NCI-H2171 treated with DMSO at 0.1 percent for 48 hours (cell line): Measurements from ENCODE around the gene FRMD3.
"Not testable (repeated sequence)": the region's sequence is repeated elsewhere in the genome, so short reads cannot be mapped to it uniquely, and the experiment has no call there.

Source experiments
- DNase-seq: peaks from one replicate; lab custom pipeline; 2025; lab: John Stamatoyannopoulos, UW

The FRMD3 gene

DNA sequence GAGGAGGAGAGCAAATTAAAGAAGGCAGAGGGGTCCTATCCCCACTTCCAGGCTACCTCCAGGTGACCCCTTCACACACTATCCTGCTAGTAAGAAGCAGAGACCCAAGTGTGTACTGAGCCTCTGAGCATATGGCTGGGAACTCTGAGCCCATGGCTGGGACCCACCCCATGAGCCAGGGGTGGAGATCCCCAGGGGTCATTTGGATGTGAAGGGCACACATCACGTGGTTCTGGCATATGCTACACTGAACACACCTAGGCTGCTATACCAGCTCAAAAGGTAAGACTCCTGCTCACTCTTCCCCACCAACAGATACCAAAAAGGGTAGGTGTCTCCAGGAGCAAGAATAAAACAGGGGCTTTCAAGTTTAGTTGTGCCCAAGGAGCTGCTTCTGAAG is 149.9 kb downstream of the FRMD3 start:
- peak; percentile 66 for DNase-seq

DNA sequence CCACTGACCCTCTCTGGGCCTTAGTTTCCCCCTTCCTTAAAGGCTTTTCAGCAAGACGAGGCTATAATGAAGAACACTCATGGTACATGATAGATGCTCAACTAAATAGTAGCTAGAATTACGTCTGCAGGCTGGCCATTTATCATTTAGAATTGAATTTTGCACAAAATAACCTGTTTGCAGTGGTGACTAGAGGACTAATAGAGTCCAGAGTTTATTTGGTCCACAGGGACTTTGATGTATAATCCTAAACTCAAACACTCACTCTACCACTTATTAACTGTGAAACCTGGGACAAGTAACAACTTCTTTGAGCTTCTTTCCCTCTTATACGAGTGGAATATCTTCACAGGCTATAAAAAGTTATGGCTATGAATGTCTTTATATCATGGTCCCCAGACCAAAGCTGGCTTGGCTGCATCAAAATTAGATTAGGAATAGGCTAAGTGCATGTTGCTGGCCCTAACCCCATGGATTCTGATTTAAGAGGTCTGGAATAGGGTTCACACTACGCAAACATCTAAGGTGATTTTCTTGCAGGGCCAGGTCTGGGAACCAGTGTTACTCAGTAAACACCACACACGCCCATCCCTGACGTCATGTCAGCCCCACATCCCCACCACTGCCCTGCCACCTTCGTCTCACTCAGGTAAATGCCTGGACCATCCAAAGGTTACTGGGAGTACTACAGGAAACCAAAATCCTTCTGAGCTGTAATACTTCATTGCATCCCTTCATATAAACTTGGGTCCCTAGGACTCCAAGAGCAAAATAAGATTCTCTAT is 150.6 kb downstream of the FRMD3 start:
- no peak for DNase-seq

DNA sequence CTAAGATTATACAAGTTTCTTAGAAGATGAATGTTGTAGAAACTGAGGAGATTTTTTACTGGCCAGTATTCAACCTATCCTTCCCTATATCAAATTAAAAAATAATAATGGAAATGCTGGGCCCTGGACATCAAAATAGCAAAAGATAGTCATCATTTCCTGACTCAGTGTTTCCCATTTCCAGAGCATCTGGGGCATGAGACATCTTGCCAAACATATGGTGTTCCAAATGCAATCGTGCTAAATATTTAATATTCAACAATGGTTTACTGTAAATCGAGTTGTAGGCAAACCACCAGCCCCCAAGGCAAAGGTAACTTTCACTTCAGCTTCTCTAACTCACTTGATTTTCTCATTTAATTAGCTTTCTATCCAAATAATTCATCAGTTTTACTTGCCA is 152.9 kb downstream of the FRMD3 start:
- DNase-seq = peak; percentile 42

- DNase-seq = peak; percentile 98
These were observed 154.0 kb downstream of the FRMD3 start for GRCh38 chr9:83384214-83384613.

DNA sequence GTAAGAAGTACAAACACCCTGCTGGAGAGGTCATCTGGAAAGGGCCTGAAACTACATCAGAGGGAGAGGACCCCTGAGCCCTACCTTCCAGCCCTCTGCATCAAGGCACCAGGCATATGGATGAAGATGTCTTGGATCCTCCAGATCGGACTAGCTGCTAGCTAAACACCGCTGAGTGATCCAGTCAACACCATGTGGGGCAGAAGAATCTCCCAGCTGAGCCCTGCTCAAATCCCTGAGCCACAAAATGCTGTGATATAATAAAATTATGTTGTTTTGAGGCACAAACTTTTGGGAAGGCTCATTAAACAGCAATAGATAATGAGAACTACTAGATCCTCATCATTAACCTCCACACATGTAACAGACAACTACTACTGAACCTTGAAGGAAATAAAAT is 155.2 kb downstream of the FRMD3 start:
- no peak for DNase-seq

GRCh38 chr9:83382421-83382820 is 155.8 kb downstream of the FRMD3 start:
- DNase-seq = no peak

GRCh38 chr9:83379045-83379444 is 159.2 kb downstream of the FRMD3 start:
- peak; percentile 75 for DNase-seq

DNA sequence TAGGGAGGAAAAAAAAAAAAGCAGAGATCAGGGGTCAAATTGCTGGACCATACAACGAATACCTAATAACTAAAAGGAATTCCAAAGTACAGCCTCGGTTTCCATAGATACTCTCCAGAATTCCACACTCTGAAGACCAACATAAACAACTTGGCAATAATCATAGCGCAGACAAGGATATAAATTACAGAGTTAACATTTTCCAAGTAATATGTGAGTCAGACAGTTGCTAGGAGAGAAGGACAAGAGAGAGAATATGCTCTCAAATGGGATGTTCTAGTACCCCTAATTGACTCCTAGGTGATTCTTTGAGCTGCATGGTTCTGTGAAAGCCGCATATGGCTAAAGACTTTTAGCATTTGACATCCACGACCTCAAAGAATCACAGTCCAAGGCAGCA is 165.2 kb downstream of the FRMD3 start:
- no peak for DNase-seq

DNA sequence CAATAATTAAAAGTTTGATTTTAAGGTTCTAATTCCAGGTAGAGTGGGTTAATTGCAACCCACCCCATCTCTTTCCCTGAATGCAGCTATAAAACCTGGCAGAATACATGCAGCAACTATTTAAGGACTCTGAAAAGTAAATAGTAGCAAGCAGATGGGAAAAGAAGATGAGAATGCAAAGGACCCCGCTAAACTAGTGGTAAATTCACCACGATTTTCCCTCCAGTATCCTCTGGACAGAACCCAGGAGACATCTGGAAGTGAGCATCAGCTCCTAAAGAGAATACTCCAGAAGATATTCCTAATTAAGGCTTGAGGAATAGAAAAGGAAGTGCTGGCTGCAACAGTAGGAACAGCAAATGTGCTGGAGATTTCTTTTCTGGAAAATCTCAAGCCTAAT is 170.9 kb downstream of the FRMD3 start:
- DNase-seq = no peak

GRCh38 chr9:83362341-83362995 is 175.7 kb downstream of the FRMD3 start:
- DNase-seq = no peak

DNA sequence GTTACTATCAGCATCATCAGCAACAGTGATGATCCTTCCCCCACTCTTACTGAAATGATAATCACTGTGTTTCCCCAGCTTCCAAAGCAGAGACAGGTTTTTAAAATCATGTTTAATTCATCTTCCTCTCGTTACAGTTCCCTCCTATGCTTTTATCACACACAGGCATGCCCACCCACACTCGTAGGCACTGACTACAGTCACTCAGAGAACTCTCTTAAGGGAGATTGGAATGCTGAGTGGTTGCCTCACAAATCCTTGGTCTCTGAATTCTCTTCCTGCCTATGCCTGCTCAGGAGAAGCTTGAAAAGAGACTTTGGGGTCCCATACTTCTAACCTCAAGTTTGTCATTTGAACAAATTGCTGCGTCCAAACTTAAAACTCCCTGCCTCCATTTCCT is 179.2 kb downstream of the FRMD3 start:
- DNase-seq = no peak

DNA sequence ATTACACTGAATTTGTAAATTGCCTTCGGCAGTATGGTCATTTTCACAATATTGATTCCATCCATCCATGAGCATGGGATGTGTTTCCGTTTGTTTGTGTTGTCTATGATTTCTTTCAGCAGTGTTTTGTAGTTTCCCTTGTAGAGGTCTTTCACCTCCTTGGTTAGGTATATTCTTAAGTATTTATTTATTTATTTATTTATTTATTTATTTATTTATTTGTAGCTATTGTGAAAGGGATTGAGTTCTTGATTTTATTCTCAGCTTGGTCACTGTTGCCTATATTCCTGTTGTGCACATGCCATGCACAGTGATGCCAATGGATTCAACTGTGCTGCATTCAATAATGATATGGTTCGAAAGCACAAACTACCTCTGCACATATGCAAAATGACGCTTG is 179.7 kb downstream of the FRMD3 start:
- DNase-seq = not testable (repeated sequence)

GRCh38 chr9:83355729-83356151 is 182.5 kb downstream of the FRMD3 start:
- DNase-seq = peak; percentile 24

DNA sequence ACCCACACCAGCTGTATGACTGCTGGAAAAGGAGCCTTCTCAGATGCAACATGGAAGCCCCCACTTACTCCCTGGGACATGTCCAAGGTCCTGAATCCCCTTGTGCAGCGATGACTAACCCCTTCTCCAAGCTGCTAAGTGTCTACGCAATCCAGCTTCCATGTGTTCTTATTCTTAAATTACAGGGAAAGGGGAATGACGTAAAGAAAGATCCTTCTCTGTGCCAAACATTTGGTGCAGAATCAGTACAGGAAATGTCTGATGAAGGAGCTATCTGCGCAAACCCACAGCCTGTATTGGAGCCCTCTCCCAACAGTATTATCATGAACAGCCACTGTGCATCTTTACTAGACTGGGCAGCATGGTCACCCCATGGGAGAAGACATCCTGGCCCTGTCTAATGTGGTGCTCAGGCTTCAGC is 183.2 kb downstream of the FRMD3 start:
- no peak for DNase-seq

GRCh38 chr9:83349031-83349430 is 189.2 kb downstream of the FRMD3 start:
- DNase-seq = no peak

DNA sequence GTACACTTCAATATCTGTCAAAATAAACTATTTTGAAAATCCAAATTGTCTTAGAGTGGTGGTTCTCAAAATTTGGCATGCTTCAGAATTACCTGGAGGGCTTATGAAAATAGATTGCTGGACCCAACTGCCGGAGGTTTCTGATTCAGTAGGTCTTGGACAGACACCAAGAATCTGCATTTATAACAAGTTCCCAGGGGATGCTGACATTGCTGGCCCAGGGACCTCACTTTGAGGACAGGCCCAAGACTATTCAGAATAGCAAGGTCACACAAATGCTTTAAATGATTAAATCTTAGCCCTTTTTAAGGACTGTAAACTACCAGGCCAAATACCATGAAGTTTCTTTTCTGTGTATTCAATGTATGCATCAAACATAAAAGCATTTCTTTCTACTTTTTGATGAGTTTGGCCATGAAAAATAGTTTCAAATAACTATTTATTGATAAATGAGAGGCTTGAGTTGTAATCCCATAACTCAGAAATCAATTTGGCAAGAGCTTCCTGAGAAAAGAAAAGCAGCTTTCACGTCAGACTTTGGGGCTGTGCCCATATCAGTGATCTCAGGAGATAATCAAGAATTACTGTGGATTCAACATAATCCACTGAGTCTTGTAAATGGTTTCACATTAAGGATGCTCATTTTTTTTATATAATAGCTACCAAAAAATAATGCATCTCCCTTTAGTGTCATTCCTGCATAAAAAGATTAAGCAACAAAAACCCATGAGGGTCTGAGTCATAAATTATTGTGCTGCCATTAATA is 191.4 kb downstream of the FRMD3 start:
- no peak for DNase-seq

DNA sequence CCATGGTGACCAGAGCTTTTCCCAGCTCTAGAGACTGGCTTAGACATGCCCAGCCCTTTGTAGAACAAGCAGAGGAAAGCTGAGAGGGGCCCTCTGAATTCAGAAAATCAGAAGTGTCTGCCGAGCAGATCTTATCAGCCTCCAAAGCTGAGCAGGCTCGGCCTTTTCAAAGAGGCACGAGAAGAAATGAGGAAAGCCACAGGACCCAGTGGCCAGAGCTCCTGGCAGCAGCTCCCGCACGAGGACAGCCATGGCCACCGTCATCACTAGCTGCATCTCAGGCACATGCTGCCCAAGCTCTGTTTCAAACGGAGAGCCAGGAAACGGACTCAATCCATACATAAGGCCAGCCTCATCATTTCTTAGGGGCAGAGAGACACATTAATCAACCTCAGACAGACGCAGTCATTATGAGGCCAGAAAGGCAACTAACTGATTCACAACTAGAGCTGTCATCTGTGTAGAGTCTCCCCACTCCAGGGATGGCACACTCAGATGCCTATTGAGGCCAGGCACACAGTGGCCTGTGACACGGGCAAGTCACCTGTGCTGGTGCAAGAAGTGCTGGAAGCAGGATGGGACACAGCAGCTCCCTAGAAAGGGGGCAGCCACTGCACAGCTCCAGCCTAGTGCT is 194.7 kb downstream of the FRMD3 start:
- DNase-seq = no peak

DNA sequence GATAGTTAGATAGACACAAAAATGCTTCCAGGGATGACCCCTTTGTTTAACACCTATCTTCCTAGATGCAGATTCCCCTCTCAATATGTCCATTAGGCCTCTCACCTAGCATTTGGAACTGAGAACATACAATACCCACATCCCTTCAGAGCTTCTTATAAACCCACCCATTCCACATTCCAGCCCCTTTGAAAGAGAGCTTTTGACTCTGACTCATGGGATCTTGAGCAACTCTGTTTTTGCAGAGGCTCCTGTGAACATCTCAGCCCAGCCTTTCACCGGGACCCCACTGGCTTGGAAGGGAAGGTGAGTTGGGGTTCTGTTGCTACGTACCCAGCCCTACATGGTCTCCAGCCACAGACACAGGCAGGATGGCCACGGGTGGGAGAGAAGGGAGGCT is 195.5 kb downstream of the FRMD3 start:
- no peak for DNase-seq

DNA sequence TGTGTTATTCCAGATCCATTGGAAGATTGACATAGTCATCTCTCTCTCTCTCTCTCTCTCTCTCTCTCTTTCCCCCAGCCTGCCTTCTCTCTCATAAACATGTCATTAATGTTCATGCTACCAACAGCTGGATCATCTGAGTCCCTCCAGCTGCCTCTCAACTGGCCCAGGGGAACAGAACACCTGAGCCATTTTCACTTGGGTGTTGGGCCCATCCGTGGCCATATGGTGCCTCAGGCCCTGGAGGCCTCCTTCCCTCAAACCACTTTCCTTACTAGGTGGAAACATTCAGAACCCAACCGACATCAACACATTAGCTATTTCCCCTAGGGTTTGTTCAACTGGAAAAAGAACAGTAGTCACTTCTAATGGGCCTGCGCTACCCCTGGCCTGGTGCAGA is 196.2 kb downstream of the FRMD3 start:
- DNase-seq = peak; percentile 80

DNA sequence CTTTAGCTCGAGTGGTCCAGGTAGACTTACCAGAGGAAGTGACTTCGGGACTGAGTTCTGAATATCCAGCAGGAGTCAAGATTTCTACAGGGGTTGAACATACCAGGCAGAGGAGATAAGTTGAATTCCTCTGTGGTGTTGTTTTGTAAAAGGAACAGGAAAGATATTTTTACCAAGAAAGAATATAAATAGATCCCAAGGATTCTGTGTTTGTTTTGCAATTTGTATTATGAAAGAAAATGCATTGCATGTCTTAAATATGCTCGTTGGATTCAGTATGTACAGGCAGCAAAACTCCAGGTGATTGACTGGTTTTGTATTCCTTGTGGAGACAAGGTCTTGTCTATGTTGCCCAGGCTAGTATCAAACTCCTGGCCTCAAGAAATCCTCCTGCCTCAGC is 197.8 kb downstream of the FRMD3 start:
- DNase-seq = no peak

DNA sequence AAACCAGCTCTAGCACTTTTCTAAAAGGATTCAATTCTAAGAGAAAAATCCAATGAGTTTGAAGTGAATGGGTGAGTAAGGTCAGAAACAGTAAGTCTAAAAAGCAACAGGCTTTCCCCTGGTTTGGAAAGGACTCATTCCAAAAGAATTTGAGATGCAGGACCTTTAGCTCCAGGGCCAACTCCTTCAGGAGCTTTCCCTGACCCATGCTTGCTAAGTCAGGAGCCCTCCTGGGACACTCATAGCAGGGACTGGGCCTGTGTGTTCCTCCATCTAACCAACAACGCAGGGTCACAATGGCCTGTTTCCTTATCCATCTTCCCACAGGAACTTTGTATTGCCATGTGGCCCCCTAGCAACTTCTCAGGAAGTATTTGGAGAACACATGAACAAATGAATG is 198.8 kb downstream of the FRMD3 start:
- DNase-seq = no peak

- DNase-seq = no peak
These were observed 201.5 kb downstream of the FRMD3 start for GRCh38 chr9:83336706-83337105.
